ENCODE measurements around the gene RBM20.

DNA sequence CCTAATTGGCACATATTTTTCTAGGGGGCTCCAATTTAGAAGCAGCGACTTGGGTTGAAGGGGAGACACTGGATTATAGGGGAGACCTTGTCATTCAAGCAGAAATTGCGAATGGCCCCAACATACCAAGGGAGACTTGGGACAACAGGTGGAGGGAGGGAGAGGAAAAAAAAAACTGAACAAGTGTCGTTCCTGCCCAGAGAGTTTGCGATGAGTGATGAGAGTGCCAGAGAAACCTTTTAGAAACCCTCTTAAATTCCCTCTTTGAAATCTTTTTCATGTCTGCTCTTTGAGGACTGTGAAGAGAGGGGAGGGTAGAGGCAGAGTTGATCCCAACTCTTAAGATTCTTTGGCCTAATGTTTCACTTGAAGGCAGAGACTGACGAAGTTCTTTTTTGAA is 24.3 kb downstream of the RBM20 start:
- TF ChIP-seq, protein P1, sequence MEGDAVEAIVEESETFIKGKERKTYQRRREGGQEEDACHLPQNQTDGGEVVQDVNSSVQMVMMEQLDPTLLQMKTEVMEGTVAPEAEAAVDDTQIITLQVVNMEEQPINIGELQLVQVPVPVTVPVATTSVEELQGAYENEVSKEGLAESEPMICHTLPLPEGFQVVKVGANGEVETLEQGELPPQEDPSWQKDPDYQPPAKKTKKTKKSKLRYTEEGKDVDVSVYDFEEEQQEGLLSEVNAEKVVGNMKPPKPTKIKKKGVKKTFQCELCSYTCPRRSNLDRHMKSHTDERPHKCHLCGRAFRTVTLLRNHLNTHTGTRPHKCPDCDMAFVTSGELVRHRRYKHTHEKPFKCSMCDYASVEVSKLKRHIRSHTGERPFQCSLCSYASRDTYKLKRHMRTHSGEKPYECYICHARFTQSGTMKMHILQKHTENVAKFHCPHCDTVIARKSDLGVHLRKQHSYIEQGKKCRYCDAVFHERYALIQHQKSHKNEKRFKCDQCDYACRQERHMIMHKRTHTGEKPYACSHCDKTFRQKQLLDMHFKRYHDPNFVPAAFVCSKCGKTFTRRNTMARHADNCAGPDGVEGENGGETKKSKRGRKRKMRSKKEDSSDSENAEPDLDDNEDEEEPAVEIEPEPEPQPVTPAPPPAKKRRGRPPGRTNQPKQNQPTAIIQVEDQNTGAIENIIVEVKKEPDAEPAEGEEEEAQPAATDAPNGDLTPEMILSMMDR (IDR thresholded peaks at IDR 0.05): no peak
- TF ChIP-seq POLR2A (IDR thresholded peaks at IDR 0.05) (no peak), POLR2AphosphoS5 (IDR thresholded peaks at IDR 0.05) (no peak), EP300 (IDR thresholded peaks at IDR 0.05) (no peak)

All from gastroesophageal sphincter (tissue), 3 donors.